B cell (primary cell): ENCODE results near the gene VIPR2.

ENCODE experiments used
- EZH2 ChIP-seq: IDR thresholded peaks from 2 replicates; pipeline ENCODE4 v1.6.1; 2012; ENCODE audit warnings: borderline replicate concordance, low read depth, mild to moderate bottlenecking, moderate library complexity, low read length; ENCODE audit not compliant: insufficient read depth, poor library complexity, severe bottlenecking
- TF ChIP-seq, protein P1 (sequence below): fragments of 200-600 bp; IDR thresholded peaks from one replicate; pipeline ENCODE4 v1.8.0; 2022; ENCODE audit warnings: antibody characterized with exemption, mild to moderate bottlenecking

- TF ChIP-seq, protein P1, sequence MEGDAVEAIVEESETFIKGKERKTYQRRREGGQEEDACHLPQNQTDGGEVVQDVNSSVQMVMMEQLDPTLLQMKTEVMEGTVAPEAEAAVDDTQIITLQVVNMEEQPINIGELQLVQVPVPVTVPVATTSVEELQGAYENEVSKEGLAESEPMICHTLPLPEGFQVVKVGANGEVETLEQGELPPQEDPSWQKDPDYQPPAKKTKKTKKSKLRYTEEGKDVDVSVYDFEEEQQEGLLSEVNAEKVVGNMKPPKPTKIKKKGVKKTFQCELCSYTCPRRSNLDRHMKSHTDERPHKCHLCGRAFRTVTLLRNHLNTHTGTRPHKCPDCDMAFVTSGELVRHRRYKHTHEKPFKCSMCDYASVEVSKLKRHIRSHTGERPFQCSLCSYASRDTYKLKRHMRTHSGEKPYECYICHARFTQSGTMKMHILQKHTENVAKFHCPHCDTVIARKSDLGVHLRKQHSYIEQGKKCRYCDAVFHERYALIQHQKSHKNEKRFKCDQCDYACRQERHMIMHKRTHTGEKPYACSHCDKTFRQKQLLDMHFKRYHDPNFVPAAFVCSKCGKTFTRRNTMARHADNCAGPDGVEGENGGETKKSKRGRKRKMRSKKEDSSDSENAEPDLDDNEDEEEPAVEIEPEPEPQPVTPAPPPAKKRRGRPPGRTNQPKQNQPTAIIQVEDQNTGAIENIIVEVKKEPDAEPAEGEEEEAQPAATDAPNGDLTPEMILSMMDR, result no peak
- no peak for TF ChIP-seq EZH2
Measured at GRCh38 chr7:159046300-159046699, 98.4 kb downstream of the VIPR2 start.
